GM12864 (cell line): ENCODE data around the gene CPXM2.

ENCODE experiments used
- DNase-seq: peaks from one replicate; pipeline ENCODE4 v3.0.0-alpha.2; 2011; ENCODE audit warnings: low read depth
- H3K4me3 ChIP-seq: 2 replicates; pipeline ENCODE4 v1.5.1; 2011; ENCODE audit warnings: mild to moderate bottlenecking, low read depth, low read length, control low read depth
- TF ChIP-seq, protein P1 (sequence below): IDR thresholded peaks from 2 replicates; pipeline ENCODE4 v1.5.1; 2011; ENCODE audit warnings: low read depth, mild to moderate bottlenecking, moderate library complexity, low read length, control low read depth, inconsistent platforms; ENCODE audit errors: missing control alignments

Gene CPXM2

DNA sequence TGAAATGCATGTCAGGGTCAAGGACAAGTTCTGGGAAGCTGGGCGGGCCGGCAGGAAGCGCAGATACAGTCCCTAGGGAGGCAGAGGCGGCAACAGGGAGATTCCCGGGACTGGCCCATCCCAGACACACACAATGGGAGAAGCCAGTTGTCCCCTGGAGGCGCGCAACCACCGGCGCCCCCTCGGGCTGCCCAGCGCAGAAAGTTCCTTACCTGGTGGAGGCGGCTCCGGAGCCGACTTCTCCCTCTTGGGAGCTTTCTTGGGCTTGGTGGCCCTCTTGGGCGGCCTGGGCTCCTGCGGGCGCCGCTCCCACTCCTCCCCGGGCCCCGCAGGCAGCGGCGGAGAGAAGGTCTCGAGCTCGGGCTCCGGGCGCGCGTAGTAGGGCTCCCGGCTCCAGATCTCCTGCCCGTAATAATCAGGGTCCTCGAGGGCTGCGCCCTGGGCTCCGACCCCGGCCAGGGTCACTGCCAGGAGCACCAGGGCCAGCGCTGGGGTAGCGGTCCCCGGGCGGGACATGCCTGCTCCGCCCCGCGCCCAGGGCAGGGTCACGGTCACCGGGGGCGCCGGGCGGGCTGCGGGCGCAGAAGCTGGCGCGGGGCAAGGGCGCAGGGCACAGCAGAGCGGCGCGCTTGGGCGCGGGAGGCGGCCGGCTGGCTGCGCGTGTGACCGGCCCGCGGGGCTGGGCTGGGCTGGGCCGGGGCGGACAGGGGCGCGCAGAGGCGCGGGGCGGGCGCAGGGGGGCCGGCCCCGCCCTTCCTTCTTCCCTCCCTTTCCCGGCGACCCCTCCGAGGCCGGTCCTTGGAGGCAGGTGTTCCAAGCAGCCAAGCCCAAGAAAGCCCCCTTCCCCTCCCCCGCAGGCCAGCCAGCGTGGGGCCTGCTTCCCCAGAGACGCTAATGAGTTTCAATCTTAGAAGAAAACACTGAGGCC, at the start of gene CPXM2:
TSS of gene CPXM2 (minus strand) at position 664 of the 928 bp plus-strand sequence. CDS start at position 516, 148 bp downstream.
- no peak within 1 kb of the TSS for H3K4me3 ChIP-seq
- TF ChIP-seq, protein P1, sequence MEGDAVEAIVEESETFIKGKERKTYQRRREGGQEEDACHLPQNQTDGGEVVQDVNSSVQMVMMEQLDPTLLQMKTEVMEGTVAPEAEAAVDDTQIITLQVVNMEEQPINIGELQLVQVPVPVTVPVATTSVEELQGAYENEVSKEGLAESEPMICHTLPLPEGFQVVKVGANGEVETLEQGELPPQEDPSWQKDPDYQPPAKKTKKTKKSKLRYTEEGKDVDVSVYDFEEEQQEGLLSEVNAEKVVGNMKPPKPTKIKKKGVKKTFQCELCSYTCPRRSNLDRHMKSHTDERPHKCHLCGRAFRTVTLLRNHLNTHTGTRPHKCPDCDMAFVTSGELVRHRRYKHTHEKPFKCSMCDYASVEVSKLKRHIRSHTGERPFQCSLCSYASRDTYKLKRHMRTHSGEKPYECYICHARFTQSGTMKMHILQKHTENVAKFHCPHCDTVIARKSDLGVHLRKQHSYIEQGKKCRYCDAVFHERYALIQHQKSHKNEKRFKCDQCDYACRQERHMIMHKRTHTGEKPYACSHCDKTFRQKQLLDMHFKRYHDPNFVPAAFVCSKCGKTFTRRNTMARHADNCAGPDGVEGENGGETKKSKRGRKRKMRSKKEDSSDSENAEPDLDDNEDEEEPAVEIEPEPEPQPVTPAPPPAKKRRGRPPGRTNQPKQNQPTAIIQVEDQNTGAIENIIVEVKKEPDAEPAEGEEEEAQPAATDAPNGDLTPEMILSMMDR = no peak
- no peak for DNase-seq

DNA sequence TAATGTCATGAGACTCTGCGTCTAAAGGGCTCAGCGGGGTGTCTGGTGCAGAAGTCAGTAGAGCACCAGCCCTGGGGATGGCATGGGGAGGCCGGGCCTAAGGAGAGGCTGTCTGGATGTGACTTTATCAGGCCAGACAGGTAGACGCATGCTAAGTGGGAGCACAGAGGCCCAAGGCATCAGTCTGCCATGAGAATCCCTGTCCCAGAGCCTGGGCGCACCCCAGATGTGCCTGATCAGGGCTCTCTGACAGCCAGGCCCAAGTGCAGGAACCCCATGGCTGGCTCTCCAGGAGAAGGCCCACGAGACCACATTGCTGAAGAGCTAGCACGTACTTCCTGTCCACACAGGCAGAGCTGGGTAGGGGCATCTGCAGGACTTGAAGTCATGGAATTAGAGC, 48.0 kb upstream of the CPXM2 start:
- DNase-seq = no peak
- H3K4me3 ChIP-seq = no peak overlapping the region
- TF ChIP-seq, protein P1 = no peak

DNA sequence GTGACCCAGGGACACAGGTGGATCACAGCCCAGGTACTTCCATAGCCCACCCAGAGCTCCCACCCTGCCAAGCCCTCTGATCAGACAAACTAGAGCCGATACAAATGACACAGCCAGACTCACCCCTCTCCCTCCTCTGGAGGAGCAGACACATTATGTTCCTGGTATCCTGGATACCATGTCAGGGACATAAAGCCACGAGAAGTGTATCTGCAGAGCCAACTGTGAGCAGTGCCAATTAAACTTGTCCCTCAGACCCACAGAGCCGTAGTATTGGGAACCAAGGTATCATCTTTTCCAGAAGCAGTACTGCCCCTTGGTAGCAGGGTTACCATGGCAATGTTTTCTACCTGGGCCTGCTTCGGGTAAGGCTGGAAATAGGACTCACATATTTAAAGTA, 47.3 kb upstream of the CPXM2 start:
- DNase-seq = no peak
- no peak overlapping the region for H3K4me3 ChIP-seq
- TF ChIP-seq, protein P1 = no peak

DNA sequence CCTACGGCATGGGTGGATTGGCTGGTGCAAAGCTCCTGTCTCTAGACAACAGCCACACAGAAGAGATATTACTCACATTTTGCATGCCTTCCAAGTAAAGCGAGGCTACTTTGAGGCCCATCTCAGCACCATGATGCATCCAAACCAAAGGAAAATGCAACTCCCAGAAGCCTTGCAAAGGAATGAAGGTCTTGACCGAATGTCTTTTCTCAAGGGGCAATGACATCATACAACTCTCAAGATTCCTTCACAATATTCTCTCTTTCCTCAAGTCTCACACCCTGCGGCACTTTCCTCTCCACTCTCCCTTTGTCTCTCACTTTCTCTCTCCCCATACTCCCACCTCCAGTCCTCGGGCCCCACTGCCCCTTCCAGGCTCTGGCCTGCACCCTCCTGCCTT, 44.8 kb upstream of the CPXM2 start:
- DNase-seq = no peak
- TF ChIP-seq, protein P1 = no peak
- no peak overlapping the region for H3K4me3 ChIP-seq

- no peak overlapping the region for H3K4me3 ChIP-seq
- TF ChIP-seq, protein P1 = no peak
- no peak for DNase-seq
Measured at GRCh38 chr10:123935680-123936079, 44.1 kb upstream of the CPXM2 start.

GRCh38 chr10:123934846-123935245, 43.2 kb upstream of the CPXM2 start:
- TF ChIP-seq, protein P1 = no peak
- no peak for DNase-seq
- no peak overlapping the region for H3K4me3 ChIP-seq
